K562 (cell line): Measurements from ENCODE around the gene RNF223. TPM values are rescaled to one million over a fixed set of nuclear protein-coding genes. Genes with fewer than 3 reads are reported as not detected.

Experiments used
- ARID1B ChIP-seq: fragments of 450-650 bp; IDR thresholded peaks from 2 replicates; pipeline ENCODE4 v1.6.1; 2016; ENCODE audit warnings: antibody characterized with exemption, mild to moderate bottlenecking, inconsistent platforms
- COPS2 ChIP-seq: fragments of 450-650 bp; conservative IDR thresholded peaks from 2 replicates; pipeline ENCODE4 v1.6.1; 2016; ENCODE audit warnings: mild to moderate bottlenecking, moderate library complexity
- HNRNPH1 ChIP-seq: fragments of 200-400 bp; formaldehyde crosslinking; optimal IDR thresholded peaks from 2 replicates; pipeline ENCODE3; 2017; ENCODE audit warnings: low read depth, mild to moderate bottlenecking, low read length, moderate library complexity
- HNRNPUL1 ChIP-seq: fragments of 200-400 bp; formaldehyde crosslinking; IDR thresholded peaks from 2 replicates; pipeline ENCODE4 v1.6.1; 2017; ENCODE audit warnings: low read length
- KLF13 ChIP-seq: fragments of 450-650 bp; IDR thresholded peaks from 2 replicates; pipeline ENCODE4 v1.6.1; 2016; ENCODE audit warnings: missing genetic modification characterization, low read depth, mild to moderate bottlenecking, missing compliant biosample characterization, moderate library complexity, borderline replicate concordance
- KLF16 ChIP-seq: IDR thresholded peaks from 2 replicates; pipeline ENCODE4 v1.6.1; 2016; ENCODE audit warnings: antibody characterized with exemption
- MAFK ChIP-seq: IDR thresholded peaks from 2 replicates; pipeline ENCODE4 v1.6.1; 2011; ENCODE audit warnings: low read length, improper control_type of control experiment
- MXI1 ChIP-seq: IDR thresholded peaks from 2 replicates; pipeline ENCODE4 v1.6.1; 2011; ENCODE audit warnings: low read depth, mild to moderate bottlenecking, improper control_type of control experiment, low read length
- NRF1 ChIP-seq, 2 experiments: fragments of 450-650 bp; IDR thresholded peaks in 1 of 2; conservative IDR thresholded peaks in 1 of 2; 2 replicates each; pipeline ENCODE4 v1.6.1; 2014; ENCODE audit warnings: mild to moderate bottlenecking in 2 of 2
- RBFOX2 ChIP-seq: fragments of 200-400 bp; formaldehyde crosslinking; IDR thresholded peaks from 2 replicates; pipeline ENCODE4 v1.6.1; 2017; ENCODE audit warnings: low read depth, mild to moderate bottlenecking, low read length, moderate library complexity
- SAP30 ChIP-seq: fragments of 200-600 bp; sonication (generic); IDR thresholded peaks from 2 replicates; pipeline ENCODE4 v1.6.1; 2012; ENCODE audit warnings: borderline replicate concordance, low read depth, mild to moderate bottlenecking, moderate library complexity, low read length, control low read depth, inconsistent platforms; ENCODE audit not compliant: insufficient read depth, poor library complexity, severe bottlenecking
- USF2 ChIP-seq: sonication (generic); formaldehyde crosslinking; IDR thresholded peaks from 2 replicates; pipeline ENCODE4 v1.5.0; 2020; ENCODE audit warnings: missing genetic modification reagents
- YBX1 ChIP-seq: fragments of 450-650 bp; IDR thresholded peaks from 2 replicates; pipeline ENCODE4 v1.7.1; 2016; ENCODE audit warnings: mild to moderate bottlenecking
- ZNF41 ChIP-seq: fragments of 250-450 bp; sonication (Bioruptor Pico); conservative IDR thresholded peaks from 2 replicates; pipeline ENCODE4 v1.4.0; 2020; ENCODE audit warnings: mild to moderate bottlenecking
- ZNF444 ChIP-seq: fragments of 250-450 bp; sonication (Bioruptor Pico); IDR thresholded peaks from 2 replicates; pipeline ENCODE4 v1.4.0; 2020; ENCODE audit warnings: mild to moderate bottlenecking, moderate library complexity
- polyA plus RNA-seq, 8 experiments: library from polyadenylated mRNA; depleted of rRNA in 4 of 8; stranded (reverse) in 5 of 8; unstranded in 3 of 8; fragments of >200 nt; fragmentation: Nextera tagmentation in 2 of 8; fragmentation: Illumina TruSeq in 1 of 8; extraction: Ambion mirVana in 2 of 8; extraction: Trizol in 1 of 8; gene quantifications; 2 replicates each; pipeline versions ENCODE4 v1.2.1 to v1.2.3, GENCODE V29; 2011 to 2014; ENCODE audit warnings: inconsistent platforms in 1 of 8, missing spikeins in 1 of 8
- total RNA-seq, 7 experiments: library from RNA; depleted of rRNA in 6 of 7; stranded (reverse); fragments of >200 nt in 6 of 7; fragmentation: Illumina TruSeq in 2 of 7; extraction: Trizol in 2 of 7; gene quantifications; 2 replicates each; pipeline versions ENCODE4 v1.2.1 to v1.2.3, GENCODE V29; 2011 to 2021; ENCODE audit warnings: low replicate concordance in 1 of 7
- TF ChIP-seq, protein P1 (sequence below): fragments of 150-350 bp; IDR thresholded peaks from 2 replicates; pipeline ENCODE4 v1.6.1; 2014; ENCODE audit warnings: low read depth, mild to moderate bottlenecking, low read length, borderline replicate concordance
- TF ChIP-seq, protein P2 (sequence below): fragments of 250-450 bp; sonication (Bioruptor Pico); IDR thresholded peaks from 2 replicates; pipeline ENCODE4 v1.4.0; 2020; ENCODE audit warnings: mild to moderate bottlenecking, moderate library complexity, borderline replicate concordance
- TF ChIP-seq, protein P3 (sequence below): IDR thresholded peaks from 3 replicates; pipeline ENCODE4 v1.6.1; 2011; ENCODE audit warnings: borderline replicate concordance, mild to moderate bottlenecking, moderate library complexity; ENCODE audit not compliant: insufficient read length; ENCODE audit errors: extremely low read depth

The RNF223 gene
- total and polyA plus RNA-seq, 9 of the 15 experiments (the other 6 are each of a cell fraction or from before 2014, with no cell fraction given) = 0.04 to 0.32 TPM; not detected in 7

DNA sequence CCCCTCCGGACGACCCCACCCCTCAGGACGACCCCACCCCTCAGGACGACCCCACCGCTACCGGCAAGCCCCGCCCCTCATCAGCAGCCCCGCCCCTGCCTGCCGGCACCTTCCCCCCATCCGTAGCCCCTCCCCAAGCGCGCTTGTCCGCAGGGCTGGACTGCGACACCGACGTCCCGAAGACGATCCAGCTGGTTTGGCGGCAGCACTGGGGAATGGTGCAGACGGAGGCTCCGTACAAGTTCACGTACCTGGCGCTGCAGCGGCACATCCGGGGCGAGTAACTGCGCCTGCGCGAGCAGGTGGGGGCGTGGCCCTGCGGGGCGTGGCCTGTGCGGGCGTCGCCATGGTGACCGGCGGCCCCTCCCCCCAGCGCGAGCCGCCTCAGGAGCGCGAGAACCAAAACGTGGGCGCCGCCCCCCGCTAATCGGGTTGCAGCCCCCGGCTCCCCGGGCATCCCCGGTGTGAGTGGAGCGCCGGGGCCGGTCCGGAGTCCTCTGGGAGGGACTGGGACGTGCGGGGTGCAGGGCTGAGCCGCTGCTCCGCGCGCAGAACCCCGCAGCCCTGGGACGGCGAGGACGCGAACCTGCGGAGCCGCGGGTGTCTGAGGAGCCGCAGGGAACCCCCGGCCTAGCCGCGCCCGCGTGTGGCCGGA is 4.9 kb downstream of the RNF223 start (continued):
- TF ChIP-seq MXI1 = peak; percentile 92
- no peak for TF ChIP-seq HNRNPH1
- peak; percentile 67 for TF ChIP-seq SAP30
- no peak for TF ChIP-seq ARID1B
- TF ChIP-seq ZNF444 = no peak
- TF ChIP-seq, protein P1, sequence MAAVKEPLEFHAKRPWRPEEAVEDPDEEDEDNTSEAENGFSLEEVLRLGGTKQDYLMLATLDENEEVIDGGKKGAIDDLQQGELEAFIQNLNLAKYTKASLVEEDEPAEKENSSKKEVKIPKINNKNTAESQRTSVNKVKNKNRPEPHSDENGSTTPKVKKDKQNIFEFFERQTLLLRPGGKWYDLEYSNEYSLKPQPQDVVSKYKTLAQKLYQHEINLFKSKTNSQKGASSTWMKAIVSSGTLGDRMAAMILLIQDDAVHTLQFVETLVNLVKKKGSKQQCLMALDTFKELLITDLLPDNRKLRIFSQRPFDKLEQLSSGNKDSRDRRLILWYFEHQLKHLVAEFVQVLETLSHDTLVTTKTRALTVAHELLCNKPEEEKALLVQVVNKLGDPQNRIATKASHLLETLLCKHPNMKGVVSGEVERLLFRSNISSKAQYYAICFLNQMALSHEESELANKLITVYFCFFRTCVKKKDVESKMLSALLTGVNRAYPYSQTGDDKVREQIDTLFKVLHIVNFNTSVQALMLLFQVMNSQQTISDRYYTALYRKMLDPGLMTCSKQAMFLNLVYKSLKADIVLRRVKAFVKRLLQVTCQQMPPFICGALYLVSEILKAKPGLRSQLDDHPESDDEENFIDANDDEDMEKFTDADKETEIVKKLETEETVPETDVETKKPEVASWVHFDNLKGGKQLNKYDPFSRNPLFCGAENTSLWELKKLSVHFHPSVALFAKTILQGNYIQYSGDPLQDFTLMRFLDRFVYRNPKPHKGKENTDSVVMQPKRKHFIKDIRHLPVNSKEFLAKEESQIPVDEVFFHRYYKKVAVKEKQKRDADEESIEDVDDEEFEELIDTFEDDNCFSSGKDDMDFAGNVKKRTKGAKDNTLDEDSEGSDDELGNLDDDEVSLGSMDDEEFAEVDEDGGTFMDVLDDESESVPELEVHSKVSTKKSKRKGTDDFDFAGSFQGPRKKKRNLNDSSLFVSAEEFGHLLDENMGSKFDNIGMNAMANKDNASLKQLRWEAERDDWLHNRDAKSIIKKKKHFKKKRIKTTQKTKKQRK = no peak
- no peak for TF ChIP-seq USF2 (CRISPR knock-in tag)
- peak; percentile 94 to 96 for TF ChIP-seq NRF1 (conservative IDR thresholded peaks at IDR 0.05 in 1 of 2, IDR thresholded peaks at IDR 0.05 in 1 of 2)
- no peak for TF ChIP-seq MAFK
- no peak for TF ChIP-seq ZNF41
- TF ChIP-seq RBFOX2 = peak; percentile 55
- TF ChIP-seq, protein P2, sequence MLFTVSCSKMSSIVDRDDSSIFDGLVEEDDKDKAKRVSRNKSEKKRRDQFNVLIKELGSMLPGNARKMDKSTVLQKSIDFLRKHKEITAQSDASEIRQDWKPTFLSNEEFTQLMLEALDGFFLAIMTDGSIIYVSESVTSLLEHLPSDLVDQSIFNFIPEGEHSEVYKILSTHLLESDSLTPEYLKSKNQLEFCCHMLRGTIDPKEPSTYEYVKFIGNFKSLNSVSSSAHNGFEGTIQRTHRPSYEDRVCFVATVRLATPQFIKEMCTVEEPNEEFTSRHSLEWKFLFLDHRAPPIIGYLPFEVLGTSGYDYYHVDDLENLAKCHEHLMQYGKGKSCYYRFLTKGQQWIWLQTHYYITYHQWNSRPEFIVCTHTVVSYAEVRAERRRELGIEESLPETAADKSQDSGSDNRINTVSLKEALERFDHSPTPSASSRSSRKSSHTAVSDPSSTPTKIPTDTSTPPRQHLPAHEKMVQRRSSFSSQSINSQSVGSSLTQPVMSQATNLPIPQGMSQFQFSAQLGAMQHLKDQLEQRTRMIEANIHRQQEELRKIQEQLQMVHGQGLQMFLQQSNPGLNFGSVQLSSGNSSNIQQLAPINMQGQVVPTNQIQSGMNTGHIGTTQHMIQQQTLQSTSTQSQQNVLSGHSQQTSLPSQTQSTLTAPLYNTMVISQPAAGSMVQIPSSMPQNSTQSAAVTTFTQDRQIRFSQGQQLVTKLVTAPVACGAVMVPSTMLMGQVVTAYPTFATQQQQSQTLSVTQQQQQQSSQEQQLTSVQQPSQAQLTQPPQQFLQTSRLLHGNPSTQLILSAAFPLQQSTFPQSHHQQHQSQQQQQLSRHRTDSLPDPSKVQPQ (CRISPR knock-in tag) = 0 out of 2 replicates have a peak, but pooled peaks have one; percentile 15
- no peak for TF ChIP-seq COPS2
- no peak for TF ChIP-seq KLF16
- TF ChIP-seq, protein P3, sequence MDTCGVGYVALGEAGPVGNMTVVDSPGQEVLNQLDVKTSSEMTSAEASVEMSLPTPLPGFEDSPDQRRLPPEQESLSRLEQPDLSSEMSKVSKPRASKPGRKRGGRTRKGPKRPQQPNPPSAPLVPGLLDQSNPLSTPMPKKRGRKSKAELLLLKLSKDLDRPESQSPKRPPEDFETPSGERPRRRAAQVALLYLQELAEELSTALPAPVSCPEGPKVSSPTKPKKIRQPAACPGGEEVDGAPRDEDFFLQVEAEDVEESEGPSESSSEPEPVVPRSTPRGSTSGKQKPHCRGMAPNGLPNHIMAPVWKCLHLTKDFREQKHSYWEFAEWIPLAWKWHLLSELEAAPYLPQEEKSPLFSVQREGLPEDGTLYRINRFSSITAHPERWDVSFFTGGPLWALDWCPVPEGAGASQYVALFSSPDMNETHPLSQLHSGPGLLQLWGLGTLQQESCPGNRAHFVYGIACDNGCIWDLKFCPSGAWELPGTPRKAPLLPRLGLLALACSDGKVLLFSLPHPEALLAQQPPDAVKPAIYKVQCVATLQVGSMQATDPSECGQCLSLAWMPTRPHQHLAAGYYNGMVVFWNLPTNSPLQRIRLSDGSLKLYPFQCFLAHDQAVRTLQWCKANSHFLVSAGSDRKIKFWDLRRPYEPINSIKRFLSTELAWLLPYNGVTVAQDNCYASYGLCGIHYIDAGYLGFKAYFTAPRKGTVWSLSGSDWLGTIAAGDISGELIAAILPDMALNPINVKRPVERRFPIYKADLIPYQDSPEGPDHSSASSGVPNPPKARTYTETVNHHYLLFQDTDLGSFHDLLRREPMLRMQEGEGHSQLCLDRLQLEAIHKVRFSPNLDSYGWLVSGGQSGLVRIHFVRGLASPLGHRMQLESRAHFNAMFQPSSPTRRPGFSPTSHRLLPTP = peak; percentile 11
- no peak for TF ChIP-seq HNRNPUL1
- peak; percentile 92 for TF ChIP-seq KLF13 (tag)
- no peak for TF ChIP-seq YBX1
